GM12801 (cell line): Measurements from ENCODE around the gene RHCE.

ENCODE experiments used
- TF ChIP-seq, protein P1 (sequence below): IDR thresholded peaks from one replicate; pipeline ENCODE4 v1.5.1; 2011; ENCODE audit warnings: control low read depth; ENCODE audit not compliant: insufficient read length; ENCODE audit errors: extremely low read depth

The RHCE gene

DNA sequence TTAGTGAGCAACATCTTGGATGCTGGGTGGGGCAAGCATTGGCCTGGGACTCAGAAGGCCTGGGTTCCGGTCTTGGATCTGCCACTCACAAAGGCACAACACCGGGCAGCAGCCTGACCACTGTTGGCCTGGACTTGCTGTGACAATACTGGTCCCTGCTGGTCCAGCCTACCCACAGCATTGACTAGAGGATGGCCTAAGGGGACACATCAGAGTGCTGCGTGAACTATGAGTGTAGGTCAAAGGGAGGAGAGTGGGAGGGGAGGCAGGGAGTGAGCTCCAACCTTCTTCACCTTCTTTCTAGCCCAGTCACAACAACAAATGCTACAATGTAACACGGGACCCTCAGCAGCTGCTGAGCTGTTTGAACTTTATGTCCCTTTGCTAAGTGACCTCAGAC is 51.4 kb downstream of the RHCE start:
- TF ChIP-seq, protein P1, sequence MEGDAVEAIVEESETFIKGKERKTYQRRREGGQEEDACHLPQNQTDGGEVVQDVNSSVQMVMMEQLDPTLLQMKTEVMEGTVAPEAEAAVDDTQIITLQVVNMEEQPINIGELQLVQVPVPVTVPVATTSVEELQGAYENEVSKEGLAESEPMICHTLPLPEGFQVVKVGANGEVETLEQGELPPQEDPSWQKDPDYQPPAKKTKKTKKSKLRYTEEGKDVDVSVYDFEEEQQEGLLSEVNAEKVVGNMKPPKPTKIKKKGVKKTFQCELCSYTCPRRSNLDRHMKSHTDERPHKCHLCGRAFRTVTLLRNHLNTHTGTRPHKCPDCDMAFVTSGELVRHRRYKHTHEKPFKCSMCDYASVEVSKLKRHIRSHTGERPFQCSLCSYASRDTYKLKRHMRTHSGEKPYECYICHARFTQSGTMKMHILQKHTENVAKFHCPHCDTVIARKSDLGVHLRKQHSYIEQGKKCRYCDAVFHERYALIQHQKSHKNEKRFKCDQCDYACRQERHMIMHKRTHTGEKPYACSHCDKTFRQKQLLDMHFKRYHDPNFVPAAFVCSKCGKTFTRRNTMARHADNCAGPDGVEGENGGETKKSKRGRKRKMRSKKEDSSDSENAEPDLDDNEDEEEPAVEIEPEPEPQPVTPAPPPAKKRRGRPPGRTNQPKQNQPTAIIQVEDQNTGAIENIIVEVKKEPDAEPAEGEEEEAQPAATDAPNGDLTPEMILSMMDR, result no peak

DNA sequence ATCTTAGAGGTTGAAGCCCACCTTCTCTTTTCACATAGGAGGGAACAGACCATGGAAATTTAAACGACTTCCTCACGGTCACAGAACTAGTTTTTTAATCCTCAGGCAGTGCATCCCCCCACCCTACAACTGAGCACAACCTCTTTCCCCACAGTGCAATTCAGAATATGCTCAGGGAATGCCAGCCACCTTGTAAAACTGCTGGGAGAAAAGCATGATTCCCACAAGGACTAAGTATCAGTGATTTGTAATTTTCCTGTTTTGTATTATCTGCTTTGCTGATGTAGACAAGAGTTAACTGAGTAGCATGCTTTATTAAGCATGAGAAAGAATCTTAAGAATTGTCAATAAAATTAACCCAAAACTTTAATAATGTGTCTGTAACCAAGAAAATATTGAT is 58.7 kb downstream of the RHCE start:
- TF ChIP-seq, protein P1, result no peak

DNA sequence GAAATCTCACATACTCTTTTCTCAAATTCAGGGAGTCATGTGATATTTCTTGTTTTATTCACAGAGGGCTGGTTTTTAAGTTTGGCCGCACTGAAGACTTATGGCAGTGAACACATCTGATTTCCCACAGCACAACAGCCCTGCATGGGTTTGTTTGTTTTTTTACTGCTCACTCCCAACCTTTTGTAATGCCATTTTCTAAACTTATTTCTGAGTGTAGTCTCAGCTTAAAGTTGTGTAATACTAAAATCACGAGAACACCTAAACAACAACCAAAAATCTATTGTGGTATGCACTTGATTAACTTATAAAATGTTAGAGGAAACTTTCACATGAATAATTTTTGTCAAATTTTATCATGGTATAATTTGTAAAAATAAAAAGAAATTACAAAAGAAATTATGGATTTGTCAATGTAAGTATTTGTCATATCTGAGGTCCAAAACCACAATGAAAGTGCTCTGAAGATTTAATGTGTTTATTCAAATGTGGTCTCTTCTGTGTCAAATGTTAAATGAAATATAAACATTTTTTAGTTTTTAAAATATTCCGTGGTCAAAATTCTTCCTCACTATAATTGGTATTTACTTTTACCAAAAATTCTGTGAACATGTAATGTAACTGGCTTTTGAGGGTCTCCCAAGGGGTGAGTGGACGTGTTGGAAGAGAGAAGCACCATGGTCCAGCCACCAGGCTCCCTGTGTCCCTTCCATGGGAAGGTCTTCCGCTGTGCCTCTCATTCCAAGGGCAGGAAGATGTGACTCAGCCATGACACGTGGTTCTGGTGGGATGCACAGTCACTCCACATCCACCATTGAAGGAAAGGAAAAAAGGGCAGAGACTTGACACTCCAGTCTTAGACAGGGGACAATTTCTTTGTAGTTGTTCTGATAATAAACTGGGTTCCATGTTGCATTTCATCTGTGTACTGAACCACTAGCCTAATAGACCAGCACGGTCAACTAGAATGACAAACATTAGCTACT is 59.7 kb downstream of the RHCE start:
- TF ChIP-seq, protein P1, result no peak

DNA sequence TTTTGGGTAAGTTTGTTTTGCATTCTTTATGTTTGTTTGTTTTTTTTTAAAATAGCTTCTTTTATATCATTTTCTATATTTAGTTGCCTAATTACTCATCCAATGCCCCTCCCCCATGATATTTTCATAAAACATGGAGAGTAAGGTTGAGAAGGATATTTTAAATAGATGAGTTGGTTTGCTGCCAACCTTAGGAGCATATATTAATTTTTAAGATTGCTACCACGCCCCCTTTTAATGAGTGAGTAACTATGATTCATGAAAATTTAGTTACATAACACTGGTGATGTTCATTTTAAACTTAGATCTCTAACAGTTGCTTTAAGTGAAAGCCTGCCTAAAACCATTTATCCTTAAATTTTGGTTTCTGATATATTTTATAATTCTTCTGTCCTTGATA is 63.8 kb downstream of the RHCE start:
- TF ChIP-seq, protein P1, result no peak

DNA sequence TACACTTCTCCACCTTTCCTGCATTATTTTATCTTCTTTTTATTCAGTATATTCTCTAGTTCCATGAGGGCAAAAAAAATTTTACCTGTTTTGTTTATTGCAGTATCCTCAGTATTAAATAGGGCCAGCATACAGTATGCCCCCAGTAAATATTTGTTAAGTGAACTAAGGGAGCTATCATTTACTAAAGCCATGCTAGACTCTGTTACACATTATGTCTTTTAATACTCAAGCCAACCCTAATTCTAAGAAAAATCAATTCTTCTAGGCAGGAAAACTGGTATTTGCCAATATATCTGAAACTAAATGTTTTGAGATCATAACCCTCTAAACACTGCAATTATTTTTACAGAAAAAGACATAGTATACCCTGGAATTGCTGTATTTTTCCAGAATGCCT is 64.2 kb downstream of the RHCE start:
- TF ChIP-seq, protein P1, result no peak

DNA sequence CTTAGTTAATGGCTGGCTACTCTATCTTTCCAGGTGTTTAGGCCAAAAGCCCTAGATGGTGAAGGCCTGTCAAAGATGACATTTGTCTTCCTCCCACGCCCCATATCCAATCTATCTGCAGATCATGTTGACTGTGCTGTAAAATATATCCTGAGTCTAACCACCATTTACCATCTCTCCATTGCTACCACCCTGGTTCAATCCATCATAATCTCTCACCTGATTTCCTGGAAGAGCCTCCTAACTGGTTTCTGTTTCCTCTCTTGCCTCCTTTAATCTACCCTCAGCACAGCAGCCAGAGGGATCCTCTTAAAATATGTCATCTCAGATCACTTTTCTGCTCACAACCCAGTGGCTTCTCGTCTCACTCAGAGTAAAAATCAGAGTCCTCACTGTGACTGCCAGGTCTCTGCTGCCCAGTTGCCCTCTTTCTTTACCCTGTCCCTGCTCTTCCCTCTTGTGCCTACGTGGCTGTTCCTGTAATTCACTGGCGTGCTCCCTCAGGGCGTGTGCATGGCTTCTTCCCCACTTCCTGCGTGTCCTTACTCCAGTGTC is 64.7 kb downstream of the RHCE start:
- TF ChIP-seq, protein P1, result no peak

DNA sequence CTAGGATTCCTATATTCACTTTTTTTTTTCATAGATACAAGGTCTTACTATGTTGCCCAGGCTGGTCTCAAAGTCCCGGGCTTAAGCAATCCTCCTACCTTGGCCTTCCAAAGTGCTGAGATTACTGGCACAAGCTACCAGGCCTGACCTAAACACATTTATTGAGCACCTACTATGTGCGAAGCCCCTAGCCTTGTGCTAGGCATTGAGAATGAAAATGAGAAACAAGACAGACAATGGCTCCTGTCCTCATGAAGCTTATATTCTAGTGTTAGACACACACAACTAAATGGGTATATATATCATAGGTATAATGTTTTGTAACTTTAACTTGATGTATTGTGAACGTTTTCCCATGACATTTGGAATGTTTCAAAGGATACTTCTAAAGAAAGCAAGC is 71.0 kb downstream of the RHCE start:
- TF ChIP-seq, protein P1, result no peak
